NCI-H446 treated with DMSO at 0.1 percent for 48 hours (cell line): ENCODE data around the gene ADCY3.

Source experiments
- DNase-seq: peaks from one replicate; lab custom pipeline; 2025; lab: John Stamatoyannopoulos, UW

The ADCY3 gene

DNA sequence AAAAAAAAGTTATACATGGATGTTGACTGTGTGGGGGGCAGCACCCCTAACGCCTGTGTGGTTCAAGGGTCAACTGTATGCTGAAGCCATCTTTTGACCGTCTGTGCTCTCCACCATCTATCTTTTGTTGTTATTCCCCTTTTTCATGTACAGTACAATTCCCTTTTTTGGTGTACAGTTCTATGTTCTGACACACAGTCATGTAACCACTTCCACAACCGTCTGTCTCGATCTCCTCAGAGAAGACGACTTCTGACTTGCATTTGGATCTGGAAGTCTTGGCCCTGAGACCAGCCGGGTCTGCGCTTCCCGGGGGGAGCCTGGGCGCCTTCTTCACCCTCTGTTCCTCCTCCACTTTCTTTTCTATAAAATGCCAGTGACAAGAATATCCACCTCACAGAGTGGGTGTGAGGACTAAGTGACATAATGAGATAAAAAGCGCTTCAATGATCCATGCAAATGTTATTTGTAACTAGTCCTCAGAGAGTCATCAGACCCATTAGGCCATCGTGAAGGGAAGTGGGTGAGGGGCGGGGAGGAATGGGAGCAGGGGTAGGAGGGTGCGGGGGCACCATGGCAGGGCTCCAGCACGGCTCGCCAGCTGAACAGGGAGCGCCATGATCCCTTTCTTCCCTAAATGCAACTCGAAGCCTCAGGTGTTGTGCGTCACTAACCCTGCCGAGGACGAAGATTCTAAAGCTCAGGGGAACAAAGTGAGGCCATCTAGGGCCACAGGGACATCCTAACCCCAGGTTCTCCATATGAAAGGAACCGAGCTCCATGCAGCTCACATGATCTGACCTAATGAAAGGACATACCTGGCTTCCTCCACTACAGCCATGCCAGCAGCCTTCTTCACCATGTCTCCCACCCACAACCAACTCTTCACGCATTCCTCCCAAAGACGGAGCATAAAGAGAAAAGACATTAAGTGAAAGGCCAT lies 16.6 kb downstream of the ADCY3 start:
- DNase-seq = no peak

DNA sequence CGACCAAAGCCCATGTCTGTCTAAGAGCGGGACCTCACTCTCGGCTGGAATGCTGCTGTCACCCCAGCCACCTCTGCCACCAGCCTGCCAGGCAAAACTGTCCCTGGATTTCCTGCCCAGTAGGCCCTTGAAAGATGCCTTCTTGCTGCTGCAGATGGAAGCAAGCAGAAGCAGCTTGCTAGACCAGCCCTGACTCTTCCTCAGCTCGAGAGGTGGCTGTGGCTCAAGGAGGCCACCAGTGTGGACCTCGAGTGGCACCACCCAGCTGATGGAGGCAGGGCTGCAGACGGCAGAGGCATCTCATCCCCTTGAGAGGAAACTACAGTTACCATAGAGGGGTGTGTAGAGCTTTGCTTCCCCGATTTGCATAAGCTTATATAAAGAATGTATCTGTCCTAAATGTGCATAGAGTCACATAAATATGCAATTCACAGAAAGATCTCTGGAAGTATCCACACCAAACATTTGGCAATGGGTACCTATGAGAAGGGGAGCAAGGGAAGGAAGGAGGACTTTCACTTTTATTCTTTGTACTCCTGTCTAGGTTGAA lies 20.6 kb downstream of the ADCY3 start:
- no peak for DNase-seq

DNA sequence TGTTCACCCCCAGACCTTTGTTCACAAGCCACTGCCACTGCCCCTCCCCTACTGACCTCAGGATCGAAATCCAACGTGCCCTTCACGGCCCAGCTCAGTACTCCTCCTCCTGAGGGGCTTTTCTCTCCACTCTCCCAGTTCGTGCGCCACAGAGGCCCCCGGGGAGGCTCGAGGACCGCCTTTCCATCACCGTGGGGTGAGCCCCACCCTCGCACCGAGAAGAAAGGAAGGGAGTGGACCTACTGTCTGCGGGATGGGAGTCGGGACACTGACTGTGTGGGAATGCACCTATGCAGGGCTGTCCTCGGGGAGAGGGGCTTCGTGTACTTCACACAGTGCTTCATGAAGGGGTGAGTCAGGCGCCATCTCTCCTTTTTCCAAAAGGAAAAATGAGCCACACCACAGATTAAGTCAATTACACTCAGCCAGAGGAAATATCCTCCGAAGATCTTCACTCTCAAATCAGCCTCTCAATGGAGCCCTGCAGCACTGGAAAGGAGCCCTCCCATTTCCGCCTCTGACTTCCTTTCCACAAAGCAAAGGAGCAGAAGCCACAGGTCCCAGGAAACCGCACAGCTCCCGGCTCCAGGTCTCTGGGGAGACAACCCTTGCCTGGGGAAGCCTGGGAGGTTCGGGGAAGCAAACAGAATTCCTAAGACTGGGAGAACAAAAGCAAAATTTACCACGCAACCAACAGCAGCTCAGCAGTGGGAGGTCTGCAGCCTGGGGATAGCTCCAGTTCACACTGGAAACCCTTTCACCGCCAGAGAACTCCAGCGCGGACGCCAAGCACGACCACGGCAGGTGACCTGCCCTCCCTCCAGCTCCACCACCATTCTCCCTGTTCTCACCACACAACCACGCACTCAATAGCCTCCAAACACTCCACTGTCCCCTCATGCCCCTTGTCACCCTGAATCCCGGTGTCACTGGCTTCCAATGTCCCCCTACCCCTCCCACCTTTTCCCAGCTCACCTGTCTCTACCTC lies 21.6 kb downstream of the ADCY3 start:
- DNase-seq = no peak

DNA sequence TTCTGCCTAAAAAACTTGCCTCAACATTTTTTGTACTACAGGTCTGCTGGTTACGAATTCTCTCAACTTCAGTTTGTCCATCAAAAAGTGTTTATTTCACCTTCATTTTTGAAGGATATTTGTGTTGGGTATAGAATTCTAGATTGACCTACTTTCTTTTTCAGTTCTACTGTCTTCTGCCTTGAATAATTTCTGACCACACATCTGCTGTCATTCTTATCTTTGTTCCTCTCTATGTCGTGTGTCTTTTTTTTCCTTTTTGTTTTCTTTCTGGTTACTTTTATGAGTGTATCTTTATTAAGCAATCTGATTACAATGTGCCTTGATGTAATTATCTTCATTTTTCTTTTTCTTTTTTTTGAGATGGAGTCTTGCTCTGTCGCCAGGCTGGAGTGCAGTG lies 25.3 kb downstream of the ADCY3 start:
- no peak for DNase-seq

DNA sequence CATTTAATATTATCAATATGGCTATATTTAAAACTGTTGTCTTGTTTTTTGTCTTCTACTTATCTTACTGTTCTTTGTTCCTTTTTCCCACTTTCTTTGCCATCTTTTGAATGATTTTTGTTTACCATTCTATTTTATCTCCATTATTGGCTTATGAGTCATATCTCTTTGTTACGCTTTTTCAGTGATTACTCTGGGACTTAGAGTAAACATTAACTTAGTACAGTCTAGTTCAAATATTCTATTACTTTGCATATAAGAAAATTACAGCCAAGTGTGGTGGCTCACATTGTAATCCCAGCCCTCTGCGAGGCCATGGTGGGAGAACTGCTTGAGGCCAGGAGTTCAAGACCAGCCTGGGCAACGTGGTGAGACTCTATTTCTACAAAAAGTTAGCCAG lies 26.1 kb downstream of the ADCY3 start:
- no peak for DNase-seq

DNA sequence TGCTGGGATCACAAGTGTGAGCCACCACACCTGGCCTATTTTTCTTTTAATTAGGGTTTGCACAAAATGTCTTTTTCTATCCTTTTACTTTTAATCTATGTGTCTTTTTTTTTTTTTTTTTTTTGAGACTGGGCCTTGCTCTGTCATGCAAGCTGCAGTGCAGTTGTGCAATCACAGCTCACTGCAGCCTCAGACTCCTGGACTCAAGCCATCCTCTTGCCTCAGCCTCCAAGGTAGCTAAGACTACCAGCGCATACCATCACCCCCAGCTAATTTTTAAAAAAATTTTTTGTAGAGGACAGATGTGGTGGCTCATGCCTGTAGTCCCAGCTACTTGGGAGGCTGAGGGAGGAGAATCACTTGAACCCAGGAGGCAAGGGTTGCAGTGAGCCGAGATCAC lies 27.1 kb downstream of the ADCY3 start:
- DNase-seq = no peak

DNA sequence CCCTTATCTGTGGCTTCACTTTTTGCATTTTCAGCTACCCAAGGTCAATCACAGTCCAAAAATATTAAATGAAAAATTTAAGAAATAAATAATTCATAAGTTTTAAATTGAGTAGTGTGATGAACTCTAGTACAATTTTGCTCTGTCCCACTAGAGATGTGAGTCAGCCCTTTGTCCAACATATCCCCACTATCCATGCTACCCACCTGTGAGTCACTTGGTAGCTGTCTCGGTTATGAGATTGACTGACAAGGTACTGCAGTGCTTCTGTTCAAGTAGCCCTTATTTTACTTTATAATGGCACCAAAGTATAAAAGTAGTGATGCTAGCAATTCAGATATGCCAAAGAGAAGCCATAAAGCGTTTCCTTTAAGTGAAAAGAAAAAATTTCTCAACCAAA lies 28.8 kb downstream of the ADCY3 start:
- DNase-seq = no peak

DNA sequence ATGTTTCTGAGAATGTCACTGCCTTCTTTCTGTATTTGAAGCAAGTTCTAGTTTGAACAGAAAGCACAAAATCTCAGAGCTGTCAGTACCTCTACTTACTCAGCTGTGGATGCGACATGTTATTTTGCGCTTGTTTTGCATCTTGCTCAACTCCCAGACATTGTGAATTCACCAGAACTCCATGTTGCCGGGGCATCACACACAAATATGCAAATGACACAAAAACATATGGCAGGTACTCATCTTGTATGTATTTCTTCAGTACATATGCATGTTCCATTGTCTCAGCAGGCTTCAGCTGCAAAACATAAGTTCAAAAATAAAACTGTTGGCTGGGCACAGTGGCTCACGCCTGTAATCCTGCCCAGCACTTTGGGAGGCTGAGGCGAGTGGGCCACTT lies 30.8 kb downstream of the ADCY3 start:
- no peak for DNase-seq

DNA sequence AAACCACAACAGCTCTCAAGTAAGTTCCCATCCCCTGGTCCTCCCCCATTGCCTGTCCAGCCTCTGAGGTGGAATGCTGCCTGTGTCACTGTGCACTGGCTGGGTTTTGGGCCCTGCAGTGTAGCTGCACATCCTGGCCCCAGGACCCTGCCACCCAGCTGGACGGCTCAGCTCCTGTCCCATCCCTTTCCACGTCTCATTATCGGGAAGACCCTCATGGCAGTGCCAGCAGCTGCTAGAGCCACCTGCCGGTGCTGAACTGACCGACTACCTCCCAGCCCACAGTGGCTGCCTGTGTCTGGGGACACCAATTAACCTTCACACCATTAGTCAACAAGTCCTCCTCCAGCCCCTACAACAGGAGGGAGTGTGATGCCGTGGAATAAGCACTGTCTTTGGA lies 31.9 kb downstream of the ADCY3 start:
- DNase-seq = no peak

DNA sequence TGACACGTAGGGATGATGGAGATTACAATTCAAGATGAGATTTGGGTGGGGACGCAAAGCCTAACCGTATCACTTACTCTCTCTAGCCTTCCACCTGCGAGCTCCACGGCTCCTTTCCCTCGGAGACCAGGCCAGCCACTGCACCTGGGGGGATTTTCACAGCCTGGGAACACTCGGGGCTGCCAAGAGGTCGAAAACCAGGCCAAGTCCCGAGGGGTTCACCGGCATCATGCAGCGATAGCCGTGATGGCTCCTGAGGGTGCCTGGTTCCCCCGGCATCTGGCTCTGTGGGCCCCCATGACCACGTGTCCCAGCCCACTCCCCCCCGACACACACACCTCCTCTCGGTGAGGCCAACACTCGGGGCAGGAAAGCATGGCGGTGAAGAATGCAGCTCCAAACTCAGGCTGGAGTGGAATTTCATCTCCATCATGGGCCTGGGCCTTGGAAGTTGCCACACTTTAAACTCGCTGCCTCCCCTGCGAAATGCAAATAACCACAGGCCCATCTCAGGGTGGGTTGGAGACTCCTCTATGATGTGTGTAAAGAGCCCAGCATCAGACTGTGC lies 32.6 kb downstream of the ADCY3 start:
- no peak for DNase-seq

DNA sequence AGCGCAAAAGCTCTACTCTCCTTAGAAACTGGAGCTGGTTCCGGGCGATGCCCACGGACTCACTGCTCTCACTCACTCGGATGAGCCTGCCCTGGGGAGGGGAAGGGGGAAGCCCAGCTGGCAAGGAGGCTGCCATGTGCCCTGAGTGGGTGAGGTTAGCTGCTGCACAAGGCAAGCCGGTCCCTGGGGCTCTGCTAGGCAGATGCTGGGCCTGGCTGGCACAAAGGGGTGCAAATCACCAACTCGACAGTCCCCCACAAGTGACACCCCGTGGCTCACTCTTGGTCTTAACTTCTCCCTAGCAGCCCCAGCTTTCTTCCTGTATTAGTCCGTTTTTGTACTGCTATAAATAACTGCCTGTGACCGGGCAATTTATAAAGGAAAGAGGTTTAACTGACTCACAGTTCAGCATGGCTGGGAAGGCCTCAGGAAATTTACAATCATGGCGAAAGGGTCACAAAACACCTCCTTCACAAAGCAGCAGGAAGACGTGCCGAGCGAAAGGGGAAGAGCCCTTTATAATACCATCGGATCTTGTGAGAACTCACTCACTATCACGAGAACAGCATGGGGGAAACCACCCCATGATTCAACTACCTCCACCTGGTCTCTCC lies 33.2 kb downstream of the ADCY3 start:
- DNase-seq = no peak

DNA sequence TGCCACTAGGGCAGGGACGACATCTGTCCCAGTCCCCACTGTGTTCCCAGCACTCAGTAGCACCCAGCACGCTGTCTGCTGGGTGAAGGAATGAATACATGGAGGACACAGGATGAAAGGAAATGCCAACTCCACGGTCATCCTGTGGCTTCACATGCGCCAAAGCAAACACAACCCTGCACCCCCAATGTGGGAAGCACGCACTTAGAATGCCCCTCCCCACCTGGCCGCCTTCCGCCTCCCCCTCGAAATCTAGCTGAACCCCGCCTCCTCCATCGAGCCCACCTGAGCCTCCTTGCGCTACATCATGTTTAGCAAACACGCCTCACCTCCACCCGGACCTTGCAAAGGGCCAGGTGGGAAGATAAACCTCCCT lies 33.9 kb downstream of the ADCY3 start:
- DNase-seq = no peak

DNA sequence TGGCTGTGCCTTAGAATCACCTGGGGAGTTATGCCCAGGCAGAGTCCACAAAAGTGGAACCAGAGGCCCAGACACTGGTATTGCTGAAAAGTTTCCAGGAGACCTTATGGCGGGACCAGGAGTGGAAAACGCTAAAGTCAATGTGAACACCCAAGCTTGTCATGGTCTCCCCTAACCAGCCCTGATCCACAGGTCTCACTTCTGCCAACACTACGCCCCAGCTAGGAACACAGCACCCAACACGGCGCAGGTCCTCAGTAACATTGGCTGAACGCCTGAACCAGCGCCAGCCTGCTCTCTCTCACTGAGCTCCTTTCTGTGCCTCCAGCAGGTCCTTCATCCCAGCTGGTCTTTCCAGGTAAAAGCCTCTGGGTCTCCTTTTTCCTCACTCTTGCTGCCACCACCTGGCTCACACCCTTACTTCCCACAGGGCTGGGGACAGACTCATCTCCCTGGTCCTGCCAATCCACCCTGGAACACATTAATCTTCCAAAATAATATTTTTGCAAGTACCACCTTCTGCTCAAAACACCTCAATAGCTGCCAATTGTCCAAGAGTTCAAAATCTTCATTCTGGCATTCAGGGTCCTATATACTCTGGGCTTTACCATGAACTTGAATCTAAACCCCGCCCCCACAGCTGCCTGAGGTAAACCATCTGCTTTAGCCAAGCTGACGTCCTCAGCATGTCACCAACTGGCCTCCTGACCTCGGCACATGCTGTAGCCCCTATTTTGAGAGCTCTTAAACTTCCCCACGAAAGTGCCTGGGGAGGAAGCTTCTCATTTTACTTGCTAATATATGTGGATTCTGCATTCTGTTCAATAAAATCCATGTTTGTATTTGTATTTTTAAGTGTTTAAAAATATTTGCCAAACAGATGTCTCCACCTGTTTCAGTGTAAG lies 34.6 kb downstream of the ADCY3 start:
- DNase-seq = no peak

DNA sequence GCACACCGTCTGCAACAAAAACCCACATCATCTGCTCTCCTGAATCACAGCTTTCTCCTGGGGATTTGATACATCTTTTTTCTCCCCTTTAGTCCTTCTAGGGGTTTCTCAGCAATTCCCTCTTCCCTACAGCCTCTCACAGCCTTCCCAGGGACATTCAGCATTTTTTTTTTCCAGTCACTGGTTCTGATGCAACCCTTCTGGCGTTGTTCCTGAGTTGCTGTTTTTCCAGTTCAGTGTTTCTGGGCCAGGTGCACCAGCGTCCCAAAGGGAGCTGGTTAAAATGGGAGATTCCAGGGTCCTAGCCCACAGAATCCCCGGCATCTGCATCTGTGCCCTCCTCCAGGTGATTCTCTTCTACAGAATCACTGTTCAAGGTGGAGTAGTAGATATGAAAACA lies 36.1 kb downstream of the ADCY3 start:
- DNase-seq = no peak

DNA sequence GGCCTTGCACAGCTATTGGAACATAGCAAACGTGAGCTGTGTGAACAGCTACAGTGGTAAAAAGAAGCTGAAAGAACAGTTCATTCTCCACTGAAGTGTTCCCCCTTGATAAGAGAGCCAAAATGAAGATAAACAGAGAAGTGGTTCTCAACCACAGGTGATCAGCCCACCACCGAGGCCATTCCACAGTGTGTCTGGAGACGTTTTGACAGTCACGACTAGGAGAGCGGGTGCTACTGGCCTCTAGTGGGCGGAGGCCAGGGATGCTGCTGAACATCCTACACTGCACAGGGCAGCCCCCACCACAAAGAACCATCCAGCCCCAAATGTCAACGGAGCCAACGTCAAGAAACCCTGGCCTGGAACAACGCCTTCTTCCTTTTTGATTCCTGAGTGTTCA lies 38.4 kb downstream of the ADCY3 start:
- DNase-seq = no peak

DNA sequence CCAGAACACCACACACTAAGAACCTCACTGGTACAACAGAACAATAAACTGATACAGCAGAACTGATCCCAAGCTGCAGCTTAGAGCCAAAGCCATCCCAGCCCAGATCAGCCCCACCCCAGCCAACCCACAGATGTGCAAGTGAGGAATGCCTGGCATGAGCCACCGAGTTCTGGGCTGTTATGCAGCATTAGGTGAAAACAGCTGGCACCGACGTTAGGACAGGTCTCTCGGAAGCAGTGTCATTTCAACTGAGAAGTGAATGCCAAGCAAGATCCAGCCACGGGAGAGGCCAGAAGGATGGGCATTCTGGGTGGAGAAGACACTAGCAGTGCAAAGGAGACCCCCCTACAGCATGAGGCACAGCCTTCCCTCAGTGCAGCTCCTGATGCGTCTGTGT lies 38.9 kb downstream of the ADCY3 start:
- DNase-seq = no peak

DNA sequence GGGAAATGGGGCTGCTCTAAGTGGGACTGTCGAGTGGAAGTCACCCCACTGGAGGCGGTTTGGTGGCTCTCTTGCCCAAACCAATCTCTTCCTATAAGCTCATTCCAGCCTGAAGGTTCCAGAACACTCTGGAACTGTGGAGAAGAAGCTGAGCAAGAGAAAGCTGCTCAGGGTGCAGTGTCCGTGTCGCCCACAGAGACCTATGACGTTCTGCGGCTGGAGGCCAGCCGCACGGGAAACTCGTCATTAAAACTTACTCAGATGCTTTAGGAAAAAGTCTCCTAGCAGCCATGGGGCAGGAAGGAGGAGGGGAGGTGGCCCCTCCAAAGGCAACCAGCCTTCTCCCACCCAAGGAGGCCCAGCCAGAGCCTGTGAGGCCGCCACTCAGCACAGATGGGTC lies 41.7 kb downstream of the ADCY3 start:
- no peak for DNase-seq

DNA sequence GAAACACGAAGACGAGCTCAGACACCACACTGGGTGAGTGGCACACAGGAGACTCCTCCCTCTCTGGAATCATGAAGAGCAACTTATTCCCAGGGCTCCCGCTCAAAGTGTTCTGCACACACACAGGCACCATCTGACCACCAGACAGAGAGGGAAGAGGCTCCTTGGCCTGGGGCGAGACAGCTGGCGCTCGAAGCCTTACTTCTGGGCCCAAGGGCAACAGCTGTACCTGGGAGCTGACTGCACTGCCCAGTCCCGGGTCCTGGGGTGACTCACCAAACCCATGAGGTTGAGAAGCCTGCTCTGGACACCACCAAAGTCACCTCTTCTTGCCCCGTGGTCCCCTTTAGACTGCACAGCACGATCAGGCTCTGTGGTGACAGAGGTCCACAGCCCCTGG lies 42.4 kb downstream of the ADCY3 start:
- no peak for DNase-seq

DNA sequence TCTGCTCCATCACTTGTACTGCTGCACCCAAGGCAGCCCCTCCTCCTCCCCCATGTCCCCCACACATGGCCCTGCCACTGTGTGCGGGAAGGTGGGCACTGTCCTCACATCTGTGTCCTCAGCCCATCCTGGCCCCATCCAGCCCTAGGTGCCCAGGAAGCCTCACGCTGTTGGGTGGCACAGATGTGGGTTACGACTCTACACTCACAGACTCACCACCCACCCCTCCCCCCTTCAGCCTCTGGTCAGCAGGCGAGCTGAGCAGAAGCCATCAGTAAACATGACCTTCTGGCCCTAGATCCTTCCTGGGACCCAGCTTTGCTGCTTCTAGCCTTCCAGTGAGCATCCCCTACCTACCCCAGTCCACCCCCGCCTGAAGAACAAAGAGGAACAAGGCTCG lies 43.0 kb downstream of the ADCY3 start:
- DNase-seq = no peak

DNA sequence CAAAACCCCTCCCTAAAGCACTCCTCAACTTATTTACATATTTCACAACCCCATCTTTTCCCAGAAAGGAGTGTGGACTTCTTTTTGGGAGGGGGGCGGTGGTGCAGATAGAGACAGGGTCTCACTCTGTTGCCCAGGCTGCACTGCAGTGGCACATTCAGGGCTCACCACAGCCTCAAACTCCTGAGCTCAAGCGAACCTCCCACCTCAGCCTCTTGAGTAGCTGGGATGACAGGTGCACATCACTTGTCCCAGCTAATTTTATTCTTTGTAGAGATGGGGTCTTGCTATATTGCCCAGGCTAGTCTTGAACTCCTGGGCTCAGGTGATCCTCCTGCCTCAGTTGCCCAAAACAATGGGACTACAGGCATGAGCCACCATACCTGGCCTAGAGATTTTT lies 44.1 kb downstream of the ADCY3 start:
- DNase-seq = no peak

DNA sequence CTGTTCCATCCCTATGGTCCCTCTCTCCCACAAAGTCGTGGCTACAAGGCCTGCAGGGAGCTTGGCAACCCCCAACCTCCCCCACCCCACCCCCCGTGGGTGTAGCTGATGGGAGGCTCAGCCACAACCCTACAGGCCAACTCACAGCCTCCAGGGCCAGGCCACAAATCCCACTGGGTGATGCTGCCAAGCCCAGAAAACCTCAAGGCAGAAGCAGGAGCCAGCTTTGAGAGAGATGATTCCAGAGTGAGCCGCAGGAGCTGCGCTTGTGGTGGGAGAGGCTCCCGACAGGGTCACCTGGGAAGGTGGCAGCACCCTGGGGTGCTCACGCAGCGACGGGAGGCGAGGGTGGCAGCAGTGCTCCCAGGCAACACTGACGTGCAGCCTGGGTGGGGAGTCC lies 44.8 kb downstream of the ADCY3 start:
- DNase-seq = no peak
